ENCODE measurements around the gene SLC38A3.

GRCh38 chr3:50207359-50208042, 2.4 kb downstream of the SLC38A3 start:
- TF ChIP-seq CTCF (IDR thresholded peaks at IDR 0.05) (no peak), POLR2AphosphoS5 (IDR thresholded peaks at IDR 0.05; ENCODE audit: low read depth, low read length) (no peak), REST (IDR thresholded peaks at IDR 0.05; ENCODE audit: insufficient read depth in 1 of 2, low read depth in 2 of 2, low read length in 1 of 2) (no peak)

All from Panc1 (cell line).